Thymus (tissue), 14 donors: Measurements from ENCODE around the gene LPAR4. TPM values are rescaled to one million over a fixed set of nuclear protein-coding genes. Genes with fewer than 3 reads are reported as not detected.

ENCODE experiments used
- DNase-seq, 9 donors: peaks; one replicate each; pipeline ENCODE4 v3.0.0-alpha.2; 2013; ENCODE audit warnings: low spot score in 9 of 9, low read depth in 6 of 9, missing footprints in 1 of 9
- H3K27ac ChIP-seq, 2 donors: one replicate each; pipeline ENCODE4 v1.5.1; 2013; ENCODE audit warnings: control low read depth in 1 of 2, low read depth in 1 of 2, low read length in 1 of 2, mild to moderate bottlenecking in 1 of 2, moderate library complexity in 1 of 2
- H3K27me3 ChIP-seq, 2 donors: one replicate each; pipeline ENCODE4 v1.5.1; 2013; ENCODE audit warnings: low read length in 1 of 2; ENCODE audit not compliant: control insufficient read depth in 2 of 2, insufficient read depth in 1 of 2
- H3K36me3 ChIP-seq, 2 donors: one replicate each; pipeline ENCODE4 v1.5.1; 2013; ENCODE audit warnings: low read length in 1 of 2, mild to moderate bottlenecking in 1 of 2, moderate library complexity in 1 of 2; ENCODE audit not compliant: control insufficient read depth in 2 of 2, insufficient read depth in 2 of 2
- H3K4me1 ChIP-seq, 2 donors: one replicate each; pipeline ENCODE4 v1.5.1; 2013; ENCODE audit warnings: low read length in 2 of 2; ENCODE audit not compliant: control insufficient read depth in 2 of 2, insufficient read depth in 2 of 2
- H3K4me3 ChIP-seq, 2 donors: one replicate each; pipeline ENCODE4 v1.5.1; 2013; ENCODE audit warnings: low read length in 2 of 2, control low read depth in 1 of 2, mild to moderate bottlenecking in 1 of 2
- H3K9me3 ChIP-seq, 2 donors: one replicate each; pipeline ENCODE4 v1.5.1; 2013; ENCODE audit warnings: low read length in 1 of 2, mild to moderate bottlenecking in 1 of 2; ENCODE audit not compliant: control insufficient read depth in 2 of 2, insufficient read depth in 1 of 2
- WGBS: extraction: QIAGEN DNeasy Blood & Tissue Kit; methylation state at CpG from one replicate; pipeline ENCODE4 v1.1.7; 2013; 5-methylcytosine and 5-hydroxymethylcytosine counted together
- long read RNA-seq, 10 donors: transcript quantifications; one replicate each; lab custom pipeline, GENCODE V29; 2026
- polyA plus RNA-seq: library from polyadenylated mRNA; stranded (reverse); fragments of 200-250 nt; gene quantifications from one replicate; pipeline ENCODE4 v1.2.3, GENCODE V29; 2013
- total RNA-seq: library from RNA; stranded (reverse); fragments of 120-200 nt; gene quantifications from one replicate; pipeline ENCODE4 v1.2.4, GENCODE V29; 2013
- donor health status: healthy.

The LPAR4 gene, protein sequence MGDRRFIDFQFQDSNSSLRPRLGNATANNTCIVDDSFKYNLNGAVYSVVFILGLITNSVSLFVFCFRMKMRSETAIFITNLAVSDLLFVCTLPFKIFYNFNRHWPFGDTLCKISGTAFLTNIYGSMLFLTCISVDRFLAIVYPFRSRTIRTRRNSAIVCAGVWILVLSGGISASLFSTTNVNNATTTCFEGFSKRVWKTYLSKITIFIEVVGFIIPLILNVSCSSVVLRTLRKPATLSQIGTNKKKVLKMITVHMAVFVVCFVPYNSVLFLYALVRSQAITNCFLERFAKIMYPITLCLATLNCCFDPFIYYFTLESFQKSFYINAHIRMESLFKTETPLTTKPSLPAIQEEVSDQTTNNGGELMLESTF
- total RNA-seq (1.6 TPM), polyA plus RNA-seq (0.16 TPM)
- long read RNA-seq, donor 1: 0 reads
- long read RNA-seq, donor 2: 0 reads
- long read RNA-seq, donor 3: 0 reads
- long read RNA-seq, donor 4: 0 reads
- long read RNA-seq, donor 5, partial matches to known transcripts: 0 of 1 reads
- long read RNA-seq, donor 5, other reads (novel, unspliced or antisense): 0 of 1 reads
- long read RNA-seq, donor 6, partial matches to known transcripts: 0 of 1 reads
- long read RNA-seq, donor 6, other reads (novel, unspliced or antisense): 0 of 1 reads
- long read RNA-seq, donor 7: 0 reads
- long read RNA-seq, donor 8: 0 reads
- long read RNA-seq, donor 9: 0 reads
- long read RNA-seq, donor 10, partial matches to known transcripts: 0 of 1 reads
- long read RNA-seq, donor 10, other reads (novel, unspliced or antisense): 0 of 1 reads

GRCh38 chrX:78747489-78747888 is at the start of gene LPAR4:
TSS of gene LPAR4 (plus strand) at chrX:78747720. CDS start at chrX:78754870, 7,150 bp downstream.
- WGBS: 81% methylated on average over 9 of the region's 9 CpGs
- no peaks in the 10 kb centered on the region for H3K27me3 ChIP-seq
- H3K9me3 ChIP-seq: no peaks in the 10 kb centered on the region
- no peak within 1 kb of the TSS for H3K27ac ChIP-seq
- H3K4me1 ChIP-seq: peaks cover 0 to 4% of the 10 kb centered on the region in 2 donors
- H3K36me3 ChIP-seq: no peaks in the 10 kb centered on the region
- DNase-seq: no peak
- no peak within 1 kb of the TSS for H3K4me3 ChIP-seq

- 95% methylated on average over 2 of the region's 2 CpGs for WGBS
- no peaks in the 10 kb centered on the region for H3K27me3 ChIP-seq
Measured at GRCh38 chrX:78706071-78706470, 41.4 kb upstream of the LPAR4 start.

DNA sequence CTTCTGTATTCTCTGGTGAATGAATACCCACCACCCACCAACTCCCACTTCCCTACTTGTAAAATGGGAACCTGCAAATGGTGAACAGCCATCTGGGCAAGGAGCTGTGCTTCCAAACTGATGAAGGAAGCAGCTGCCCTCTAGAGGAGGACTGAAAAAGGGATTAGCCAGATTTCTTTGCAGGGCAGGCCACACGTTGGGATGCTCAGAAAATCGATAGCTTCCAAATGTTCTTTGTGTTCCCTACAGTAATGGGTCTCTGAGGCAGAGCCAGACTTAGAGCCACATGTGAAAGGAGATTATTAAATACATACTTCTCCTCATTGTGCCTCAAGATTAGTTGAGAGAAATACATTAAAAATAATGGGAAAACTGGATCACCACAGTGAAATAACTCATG is 39.3 kb upstream of the LPAR4 start:
- Histone ChIP-seq H3K27ac (no peak overlapping the region), H3K4me1 (no peaks in the 10 kb centered on the region), H3K4me3 (no peak overlapping the region), H3K36me3 (no peaks in the 10 kb centered on the region), H3K9me3 (no peaks in the 10 kb centered on the region), H3K27me3 (no peaks in the 10 kb centered on the region)
- 61% methylated on average over 2 of the region's 2 CpGs for WGBS
- DNase-seq: peak in 1 of 9 donors; percentile 22

More at GRCh38 chrX:78706071-78706470, 41.4 kb upstream of the LPAR4 start:
- H3K27ac ChIP-seq: no peak overlapping the region
- no peaks in the 10 kb centered on the region for H3K9me3 ChIP-seq
- H3K4me3 ChIP-seq: no peak overlapping the region
- DNase-seq: no peak
- H3K36me3 ChIP-seq: no peaks in the 10 kb centered on the region
- H3K4me1 ChIP-seq: no peaks in the 10 kb centered on the region

GRCh38 chrX:78708816-78709215 is 38.7 kb upstream of the LPAR4 start:
- H3K4me1 ChIP-seq: no peaks in the 10 kb centered on the region
- H3K27ac ChIP-seq: no peak overlapping the region
- no peak overlapping the region for H3K4me3 ChIP-seq
- no peak for DNase-seq
- H3K9me3 ChIP-seq: no peaks in the 10 kb centered on the region
- H3K27me3 ChIP-seq: no peaks in the 10 kb centered on the region
- H3K36me3 ChIP-seq: no peaks in the 10 kb centered on the region
- 91% methylated on average over 2 of the region's 2 CpGs for WGBS

GRCh38 chrX:78710171-78710570 is 37.3 kb upstream of the LPAR4 start:
- 73% methylated on average over 1 of the region's 1 CpG for WGBS
- H3K4me3 ChIP-seq: no peak overlapping the region
- H3K9me3 ChIP-seq: no peaks in the 10 kb centered on the region
- H3K27ac ChIP-seq: no peak overlapping the region
- no peaks in the 10 kb centered on the region for H3K27me3 ChIP-seq
- DNase-seq: no peak
- H3K4me1 ChIP-seq: peaks cover 3 to 7% of the 10 kb centered on the region in 2 donors
- H3K36me3 ChIP-seq: no peaks in the 10 kb centered on the region

DNA sequence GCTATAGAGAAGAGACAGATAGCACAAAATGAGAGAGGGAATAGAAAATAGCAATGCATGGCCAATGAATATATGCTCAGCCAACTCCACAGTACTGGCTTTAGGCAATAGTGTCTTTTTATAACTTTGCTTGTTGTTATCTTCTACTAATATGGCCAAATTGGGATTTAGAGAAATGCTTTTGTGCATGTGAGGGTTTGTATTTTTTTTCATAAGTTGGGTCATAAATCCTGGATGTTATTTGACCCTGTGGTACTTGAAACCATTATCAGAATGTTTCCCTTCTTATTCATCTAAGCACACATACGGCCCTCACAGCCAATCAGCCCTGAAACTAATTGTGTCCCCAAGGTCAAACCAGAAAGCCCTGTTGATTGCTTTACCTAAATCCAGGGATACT is 35.2 kb upstream of the LPAR4 start:
- WGBS: 97% methylated on average over 1 of the region's 1 CpG
- DNase-seq: no peak
- Histone ChIP-seq H3K4me3 (no peak overlapping the region), H3K9me3 (no peaks in the 10 kb centered on the region), H3K36me3 (no peaks in the 10 kb centered on the region), H3K27ac (no peak overlapping the region), H3K4me1 (peaks cover 3 to 7% of the 10 kb centered on the region in 2 donors), H3K27me3 (no peaks in the 10 kb centered on the region)

GRCh38 chrX:78725287-78725686 is 22.2 kb upstream of the LPAR4 start:
- H3K4me3 ChIP-seq: no peak overlapping the region
- WGBS: 95% methylated on average over 2 of the region's 2 CpGs
- H3K9me3 ChIP-seq: no peaks in the 10 kb centered on the region
- H3K27me3 ChIP-seq: no peaks in the 10 kb centered on the region
- no peaks in the 10 kb centered on the region for H3K4me1 ChIP-seq
- no peak for DNase-seq
- H3K36me3 ChIP-seq: no peaks in the 10 kb centered on the region
- no peak overlapping the region for H3K27ac ChIP-seq

DNA sequence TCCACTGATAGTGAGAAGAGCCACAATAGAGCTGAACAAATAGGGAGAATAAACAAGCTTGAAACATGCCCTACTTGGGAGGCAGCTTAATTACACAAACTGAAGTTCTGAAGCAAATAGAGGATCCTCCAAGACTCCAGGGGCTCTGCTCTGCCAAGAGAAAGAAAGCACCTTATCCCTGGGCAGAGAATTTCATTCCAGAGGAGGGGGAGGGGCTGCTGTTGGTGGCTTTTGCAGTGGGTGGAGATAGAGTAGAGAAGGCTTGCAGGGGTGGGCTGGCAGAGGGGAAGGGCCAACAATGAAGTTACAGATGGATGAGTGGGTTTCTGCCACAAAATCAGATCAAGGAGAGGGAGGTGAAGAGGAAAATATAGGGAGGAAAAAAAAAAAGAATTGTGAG is 1.0 kb upstream of the LPAR4 start:
- DNase-seq: no peak
- Histone ChIP-seq H3K4me3 (no peak overlapping the region), H3K36me3 (no peaks in the 10 kb centered on the region), H3K27ac (no peak overlapping the region), H3K27me3 (no peaks in the 10 kb centered on the region), H3K9me3 (no peaks in the 10 kb centered on the region), H3K4me1 (peaks cover 0 to 4% of the 10 kb centered on the region in 2 donors)

DNA sequence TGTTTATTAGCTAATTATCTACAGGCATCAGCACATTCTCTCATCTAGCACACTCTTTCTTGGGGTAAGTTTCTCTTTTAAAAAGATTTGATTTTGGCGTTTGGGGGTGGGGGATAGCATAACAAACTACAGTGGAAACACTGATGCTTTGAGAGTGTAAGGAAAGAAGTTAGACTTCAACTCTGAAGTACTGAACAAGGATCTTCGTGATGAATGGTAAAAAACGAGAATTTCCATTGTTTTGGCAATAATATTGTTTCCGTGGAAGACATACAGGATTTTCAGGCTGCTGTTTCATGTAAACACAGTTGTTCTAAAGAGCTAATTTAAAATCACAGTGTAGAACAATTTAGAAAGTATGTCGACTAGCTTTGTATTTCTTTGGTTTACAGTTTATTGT is 451 bp downstream of the LPAR4 start:
- H3K27ac ChIP-seq: no peak overlapping the region
- WGBS: 85% methylated on average over 5 of the region's 5 CpGs
- H3K27me3 ChIP-seq: no peaks in the 10 kb centered on the region
- no peaks in the 10 kb centered on the region for H3K9me3 ChIP-seq
- peaks cover 0 to 4% of the 10 kb centered on the region in 2 donors for H3K4me1 ChIP-seq
- no peak for DNase-seq
- no peaks in the 10 kb centered on the region for H3K36me3 ChIP-seq
- no peak overlapping the region for H3K4me3 ChIP-seq
